C1 segment of cervical spinal cord (tissue), 14 donors: ENCODE results near the gene CACNA1D.
"Not testable (repeated sequence)": the region's sequence is repeated elsewhere in the genome, so short reads cannot be mapped to it uniquely, and the experiment has no call there.

Experiments used
- DNase-seq, 14 donors: peaks; one replicate each; lab custom pipeline; 2025; lab: John Stamatoyannopoulos, UW

Gene CACNA1D

GRCh38 chr3:53650928-53651661 is 156.7 kb downstream of the CACNA1D start:
- DNase-seq: no peak

DNA sequence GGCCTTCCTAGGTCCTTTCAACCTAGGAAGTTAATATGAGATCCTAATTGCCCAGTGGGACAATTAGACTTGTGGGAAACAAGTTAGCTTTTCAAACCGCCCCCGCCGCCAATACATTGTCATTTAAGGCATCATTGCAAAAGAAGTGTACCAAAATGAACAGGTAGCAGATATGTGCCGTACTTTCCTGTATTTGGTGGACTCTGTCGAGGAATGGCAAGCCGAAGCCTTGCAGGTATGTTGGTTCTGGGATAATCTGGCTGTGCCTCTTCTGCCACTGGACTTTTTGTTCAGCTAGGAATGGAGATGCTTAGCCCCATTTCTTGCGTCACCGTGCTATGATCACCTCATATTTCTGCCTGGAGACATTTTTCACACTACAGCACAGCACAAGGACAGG is 157.5 kb downstream of the CACNA1D start:
- no peak for DNase-seq

GRCh38 chr3:53657651-53658050 is 163.2 kb downstream of the CACNA1D start:
- no peak for DNase-seq

DNA sequence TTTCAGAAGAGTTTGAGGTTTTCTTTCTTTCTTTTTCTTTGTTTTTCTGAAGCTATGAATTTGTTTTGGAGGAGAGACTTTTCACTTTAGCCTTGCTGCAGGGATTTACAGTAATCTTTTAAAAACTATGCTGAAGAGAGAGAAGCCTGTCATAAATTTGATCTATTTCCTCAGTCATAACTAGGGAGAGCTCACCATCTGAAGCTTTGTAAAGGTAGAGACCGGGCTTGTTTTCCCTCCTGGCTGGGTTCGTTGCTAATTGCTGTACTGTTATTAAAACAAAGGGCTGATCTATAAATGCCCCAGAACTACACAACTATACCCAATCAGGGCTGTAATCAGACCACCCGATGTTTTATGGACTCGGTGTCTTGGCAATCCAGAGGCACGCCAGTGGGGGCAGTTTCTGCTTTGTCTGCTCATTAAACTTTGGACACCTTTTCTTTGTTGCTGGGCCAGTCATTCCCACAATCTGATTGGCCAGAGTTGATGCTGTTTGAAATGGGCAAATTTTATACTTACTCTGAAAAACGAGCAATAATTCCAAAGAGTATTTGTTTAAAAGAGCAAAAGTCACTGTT is 164.3 kb downstream of the CACNA1D start:
- no peak for DNase-seq

DNA sequence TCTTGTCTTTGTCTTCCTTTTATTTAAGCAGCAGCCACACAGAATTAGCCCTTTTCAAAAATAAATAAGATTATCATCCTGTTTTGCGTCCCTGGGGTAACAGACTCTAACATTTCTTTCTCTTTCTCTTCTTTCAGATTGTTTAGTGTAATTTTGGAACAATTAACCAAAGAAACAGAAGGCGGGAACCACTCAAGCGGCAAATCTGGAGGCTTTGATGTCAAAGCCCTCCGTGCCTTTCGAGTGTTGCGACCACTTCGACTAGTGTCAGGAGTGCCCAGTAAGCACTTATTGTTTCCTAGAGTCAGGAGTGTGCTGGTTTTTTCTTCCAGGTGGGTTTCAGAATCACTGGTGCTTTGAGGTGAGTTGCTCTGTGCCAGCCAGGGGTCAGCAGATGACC is 165.6 kb downstream of the CACNA1D start:
- no peak for DNase-seq

GRCh38 chr3:53661480-53661879 is 167.1 kb downstream of the CACNA1D start:
- DNase-seq: no peak

DNA sequence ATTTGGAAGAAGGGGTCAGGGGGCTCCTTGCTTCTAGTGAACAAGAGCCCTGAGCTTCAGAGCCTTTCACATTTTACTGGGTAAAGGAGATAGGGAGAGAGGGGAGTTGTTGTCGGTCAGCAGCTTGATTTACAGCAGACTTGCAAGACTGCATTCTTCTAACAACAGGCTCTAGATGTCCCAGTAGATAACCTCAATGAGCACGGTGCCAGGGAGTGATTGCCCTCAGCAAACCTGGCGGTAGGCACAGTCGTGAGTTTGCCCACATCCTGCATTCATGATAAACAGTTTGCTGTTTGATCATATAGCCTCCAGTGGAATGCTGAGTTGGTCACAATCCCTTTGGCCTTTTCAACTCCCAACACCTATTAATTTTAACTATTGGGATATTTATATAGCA is 170.4 kb downstream of the CACNA1D start:
- not testable (repeated sequence) for DNase-seq

GRCh38 chr3:53665608-53666425 is 171.4 kb downstream of the CACNA1D start:
- no peak for DNase-seq

- no peak for DNase-seq
Measured at GRCh38 chr3:53668872-53669271, 174.5 kb downstream of the CACNA1D start.

DNA sequence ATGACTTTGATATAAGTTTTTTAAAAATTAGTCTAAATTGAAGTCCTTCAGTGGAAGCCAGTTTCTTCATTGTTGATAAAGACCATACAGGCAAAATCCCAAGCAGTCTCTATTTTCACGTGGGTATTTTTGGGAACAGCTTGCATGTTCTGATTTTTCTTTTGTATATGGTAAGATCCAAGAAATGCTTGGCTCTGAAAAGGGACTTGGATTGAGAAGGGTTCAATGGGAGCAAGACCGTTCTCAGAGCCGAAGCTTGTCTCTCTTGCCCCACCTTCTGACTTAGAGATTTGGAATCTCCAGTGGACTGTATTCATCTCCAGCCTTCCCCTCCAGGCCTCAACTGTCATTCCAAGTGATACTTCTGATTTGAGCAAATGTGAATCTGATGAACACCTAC is 176.3 kb downstream of the CACNA1D start:
- DNase-seq: no peak

DNA sequence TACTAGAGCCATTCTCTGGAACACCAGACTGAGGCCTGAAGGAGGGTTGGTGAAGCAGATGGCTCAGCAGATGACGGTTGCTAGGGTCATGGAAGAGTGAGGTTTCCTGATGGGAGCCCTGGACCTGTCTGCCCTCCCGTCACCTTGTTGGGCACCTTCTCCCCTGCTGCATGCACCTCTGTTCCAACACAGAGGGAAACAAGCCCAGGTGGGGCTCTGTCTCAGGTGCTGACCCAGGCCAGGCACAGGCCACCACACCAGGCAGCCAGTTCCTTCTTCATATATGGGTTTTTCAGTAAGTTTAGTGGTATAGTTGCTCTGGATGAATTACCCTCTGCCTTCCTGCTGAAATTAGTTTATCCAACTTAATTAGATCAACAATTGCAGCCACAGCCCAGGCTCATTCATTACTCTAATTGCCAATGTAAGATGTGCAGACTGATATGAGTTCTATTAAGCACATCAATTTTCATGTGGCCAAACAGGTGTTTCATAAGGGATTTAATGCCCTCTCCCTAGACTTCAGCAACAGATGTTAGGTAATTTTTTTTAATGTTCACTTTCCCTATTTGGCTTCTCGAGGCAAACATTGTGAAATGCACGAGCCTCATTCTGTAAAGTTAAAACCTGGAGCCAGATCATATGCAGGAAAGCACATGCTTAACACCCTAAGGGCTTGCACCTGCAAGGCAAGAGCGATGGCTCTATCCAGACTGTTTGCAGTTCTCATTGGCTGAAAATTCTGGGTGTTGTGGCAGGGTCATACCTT is 177.0 kb downstream of the CACNA1D start:
- no peak for DNase-seq

- DNase-seq: no peak
Measured at GRCh38 chr3:53671961-53672299, 177.5 kb downstream of the CACNA1D start.

DNA sequence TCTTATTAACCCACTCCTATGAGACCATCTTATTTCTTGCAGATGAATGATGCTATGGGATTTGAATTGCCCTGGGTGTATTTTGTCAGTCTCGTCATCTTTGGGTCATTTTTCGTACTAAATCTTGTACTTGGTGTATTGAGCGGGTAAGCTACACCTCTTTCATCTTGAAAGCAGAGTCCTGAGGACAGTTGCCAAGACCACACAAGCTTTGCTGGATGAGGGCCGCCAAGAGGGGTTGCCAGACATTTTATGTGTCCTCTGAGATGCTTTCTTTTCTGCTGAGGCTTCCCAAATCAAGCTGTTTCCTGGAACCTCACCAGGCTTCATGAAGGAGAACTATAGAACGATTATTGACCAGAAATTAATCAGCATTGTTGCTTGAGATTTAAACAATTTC is 178.6 kb downstream of the CACNA1D start:
- DNase-seq: no peak

GRCh38 chr3:53673722-53674350 is 179.4 kb downstream of the CACNA1D start:
- no peak for DNase-seq

DNA sequence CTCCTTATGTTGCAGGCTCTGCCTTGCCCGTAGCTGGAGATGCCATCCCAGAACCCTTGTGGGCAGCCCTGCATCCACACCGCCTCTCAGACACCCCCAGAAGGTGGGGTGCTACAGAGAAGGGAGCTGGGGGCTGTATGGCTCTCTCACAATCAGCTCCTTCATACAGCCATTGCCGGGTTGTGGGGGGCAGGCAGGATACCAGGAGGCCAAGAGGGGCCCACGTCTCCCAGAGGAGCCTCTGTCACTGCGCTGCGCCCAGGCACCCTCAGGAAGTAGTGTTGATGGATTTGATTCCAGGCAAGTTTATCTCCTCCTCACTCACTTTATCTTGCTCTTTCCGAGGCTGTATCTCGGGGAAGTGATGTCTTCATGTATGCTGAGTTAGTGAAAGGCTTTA is 180.2 kb downstream of the CACNA1D start:
- no peak for DNase-seq

DNA sequence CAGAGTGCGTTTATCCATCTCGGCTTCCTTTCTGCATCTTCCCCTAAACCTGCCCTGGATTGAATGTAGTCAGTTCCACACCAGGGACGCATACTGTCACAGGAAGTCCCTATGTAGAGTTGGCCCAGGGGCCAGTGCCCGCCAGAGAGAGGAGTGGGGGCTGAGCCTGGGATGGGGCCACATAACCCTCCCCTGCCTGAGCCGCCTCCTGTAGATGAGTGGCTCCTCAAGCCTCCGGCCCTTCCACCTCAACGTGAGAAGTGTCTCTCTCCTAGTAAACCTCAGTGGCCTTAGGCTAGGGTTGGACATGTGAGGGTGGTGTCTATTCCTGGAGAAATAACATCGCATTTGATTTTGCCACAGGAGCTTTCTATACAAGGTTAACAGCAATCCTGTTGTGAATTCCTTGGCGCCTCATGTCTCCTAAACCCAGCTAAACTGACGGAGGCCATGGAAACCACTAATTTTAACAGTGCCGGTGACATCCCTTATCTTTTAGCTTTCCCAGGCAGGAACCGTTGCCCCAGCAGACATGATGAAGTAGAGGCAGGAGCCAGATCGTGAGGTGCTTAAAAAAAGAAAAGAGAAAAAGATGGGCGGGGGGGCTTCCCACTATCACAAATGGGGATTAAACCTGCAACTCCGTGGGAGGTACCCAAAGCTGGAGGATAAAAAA is 180.7 kb downstream of the CACNA1D start:
- no peak for DNase-seq

GRCh38 chr3:53675942-53676341 is 181.5 kb downstream of the CACNA1D start:
- peak in 1 of 14 donors; percentile 4 for DNase-seq

DNA sequence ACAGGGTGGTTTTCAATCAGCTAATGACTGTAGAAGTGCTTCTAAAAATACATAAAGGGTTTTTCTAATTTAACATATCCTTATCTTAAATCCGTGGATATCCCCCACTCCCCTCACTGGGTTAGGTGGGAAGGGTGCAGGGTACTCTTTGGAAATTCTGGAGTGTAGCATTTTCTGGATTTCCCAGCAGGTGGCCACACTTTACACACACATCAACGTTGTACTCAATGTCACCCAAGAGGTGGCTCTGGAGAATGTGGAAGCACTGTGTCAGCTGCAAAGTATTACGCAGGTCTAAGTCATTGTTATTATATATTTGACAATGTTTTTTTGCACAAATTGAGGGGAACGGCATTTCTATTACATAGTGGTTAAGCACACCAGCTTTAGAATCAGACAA is 183.0 kb downstream of the CACNA1D start:
- DNase-seq: no peak

DNA sequence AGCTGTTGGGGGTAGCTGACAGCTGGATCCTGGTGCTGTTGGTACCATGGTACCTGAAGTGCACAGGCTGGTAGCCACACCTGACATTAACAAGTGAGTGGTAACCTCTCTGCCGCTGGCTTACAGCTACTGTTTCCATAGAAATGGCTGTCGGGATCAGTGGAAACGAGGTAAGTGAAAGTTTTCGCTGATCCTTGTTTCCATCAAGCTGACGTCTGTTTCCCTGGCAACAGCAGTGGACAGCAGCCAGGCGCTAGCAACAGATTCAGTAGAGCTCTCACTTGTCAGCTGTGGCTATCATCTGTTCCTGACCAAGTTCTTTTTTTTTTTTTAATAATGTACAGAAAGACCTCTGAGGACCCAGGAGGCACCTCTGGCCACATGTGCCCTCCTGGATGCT is 185.6 kb downstream of the CACNA1D start:
- DNase-seq: no peak

DNA sequence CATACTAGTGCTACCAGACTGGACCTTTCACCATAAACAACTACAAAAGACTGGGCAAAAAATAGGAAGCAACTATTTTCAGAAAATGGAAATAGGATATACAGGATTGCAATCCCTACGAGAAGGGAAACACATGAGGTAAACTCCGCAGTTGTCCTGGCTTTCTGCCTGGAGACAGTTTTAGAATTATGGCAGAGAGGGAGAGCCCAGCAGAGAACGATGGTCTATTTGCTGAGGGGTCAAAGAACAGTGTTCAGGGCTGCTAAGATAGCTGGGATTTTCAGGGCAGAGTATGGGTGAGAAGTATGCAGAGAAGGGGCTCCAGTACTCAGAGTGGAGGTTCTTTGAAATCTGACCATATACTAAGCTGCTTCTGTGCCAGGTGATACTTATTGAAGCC is 188.4 kb downstream of the CACNA1D start:
- DNase-seq: no peak

GRCh38 chr3:53688066-53688465 is 193.7 kb downstream of the CACNA1D start:
- no peak for DNase-seq
